ENCODE measurements around the gene KANSL1.
"Not testable (repeated sequence)": the region's sequence is repeated elsewhere in the genome, so short reads cannot be mapped to it uniquely, and the experiment has no call there.

KANSL1 gene

DNA sequence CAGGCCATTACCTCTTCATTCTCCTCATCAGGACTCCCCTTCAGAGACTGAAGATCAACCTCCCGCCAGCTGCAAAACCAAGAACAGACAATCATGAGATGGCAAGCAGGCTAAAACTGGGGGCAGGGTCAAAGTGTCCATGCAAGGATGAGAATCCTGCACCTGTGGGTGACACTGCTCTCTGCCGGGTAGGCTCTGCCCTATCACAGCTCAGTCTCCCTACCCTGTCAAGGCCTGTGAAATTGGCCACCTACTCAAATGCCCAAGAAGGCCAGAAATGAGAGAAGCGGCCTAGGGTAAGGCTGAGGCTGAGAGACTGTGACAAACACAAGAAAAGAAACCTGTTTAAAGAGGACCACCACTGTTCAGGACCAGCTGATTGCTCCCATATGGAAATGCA is 159.8 kb downstream of the KANSL1 start:
- no peak for DNase-seq

DNA sequence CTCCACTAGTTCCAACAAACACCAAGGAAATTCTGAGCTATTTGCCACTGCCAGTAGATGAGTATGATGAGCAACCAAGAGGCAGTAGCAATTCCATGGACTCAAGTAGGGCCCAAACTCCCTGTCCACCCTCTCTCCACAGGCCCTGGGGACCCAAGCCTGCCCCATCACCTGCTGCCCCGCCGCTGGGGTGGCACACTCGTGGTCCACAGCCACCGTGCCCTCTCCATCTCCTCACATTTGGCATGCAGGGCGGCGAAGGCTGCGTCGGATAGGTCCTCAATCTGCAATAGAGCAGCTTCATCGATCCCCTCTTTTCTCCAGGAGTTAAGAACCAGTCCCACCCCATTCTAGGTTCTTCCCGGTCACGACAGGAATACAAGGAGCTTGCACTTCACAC is 160.3 kb downstream of the KANSL1 start:
- no peak for DNase-seq

DNA sequence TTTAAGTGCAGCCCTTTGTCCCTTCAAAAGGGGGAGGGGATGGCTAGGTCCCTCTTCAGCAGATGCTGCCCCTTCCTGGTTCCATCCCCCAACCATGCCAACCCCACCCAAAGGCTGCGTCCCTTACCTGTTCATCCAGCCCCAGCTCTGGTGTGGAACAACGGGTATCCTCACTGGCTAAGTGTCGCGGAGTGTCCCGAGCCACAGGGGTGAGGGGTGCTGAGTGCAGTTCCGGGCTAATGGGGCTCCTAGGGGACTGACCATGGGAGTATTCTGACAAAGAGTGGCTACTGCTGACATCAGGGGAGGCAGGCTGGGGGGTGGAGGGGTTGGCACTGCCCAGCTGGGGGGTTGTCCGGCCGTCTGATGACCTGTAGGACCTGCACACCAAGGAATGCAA is 161.3 kb downstream of the KANSL1 start:
- no peak for DNase-seq

DNA sequence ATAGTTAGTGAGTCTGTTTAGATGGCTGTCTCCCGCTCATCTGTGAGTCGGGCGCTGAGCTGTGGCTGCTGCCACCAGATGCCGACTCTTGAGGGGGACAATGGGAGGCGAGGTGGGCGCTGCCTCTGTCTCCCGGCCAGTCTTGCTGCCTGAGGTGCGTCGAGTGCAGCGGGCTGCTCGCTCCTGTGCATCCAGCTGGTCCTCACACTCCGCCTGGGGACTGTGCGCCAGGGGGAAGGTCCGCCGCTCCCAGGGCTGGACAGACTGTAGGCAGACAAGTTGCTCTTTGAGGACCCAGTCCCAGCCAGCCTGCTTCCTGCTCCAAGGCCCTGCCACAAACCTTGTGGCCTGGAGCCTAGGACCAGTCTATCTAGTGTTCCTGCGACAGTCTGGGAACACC is 161.8 kb downstream of the KANSL1 start:
- DNase-seq: no peak

DNA sequence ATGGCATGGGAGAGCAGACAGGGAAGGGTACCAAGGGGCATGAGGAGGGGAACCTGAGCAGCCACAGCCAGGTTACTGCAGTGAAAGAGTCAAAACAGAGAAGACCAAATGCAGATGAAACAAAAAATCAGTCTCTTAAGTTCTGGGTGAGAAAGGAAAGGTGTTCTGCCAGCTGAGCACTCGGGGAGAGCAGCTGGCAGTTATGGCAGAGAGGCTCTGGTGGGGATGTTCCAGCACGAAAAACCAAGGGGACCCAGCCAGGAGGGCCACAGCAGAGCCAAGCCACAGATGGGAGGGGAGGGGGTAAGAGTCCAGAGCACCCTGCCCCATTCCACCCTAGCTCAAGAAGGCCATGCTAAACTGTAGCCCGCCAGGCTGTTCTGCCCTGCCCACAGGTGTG is 162.5 kb downstream of the KANSL1 start:
- no peak for DNase-seq

DNA sequence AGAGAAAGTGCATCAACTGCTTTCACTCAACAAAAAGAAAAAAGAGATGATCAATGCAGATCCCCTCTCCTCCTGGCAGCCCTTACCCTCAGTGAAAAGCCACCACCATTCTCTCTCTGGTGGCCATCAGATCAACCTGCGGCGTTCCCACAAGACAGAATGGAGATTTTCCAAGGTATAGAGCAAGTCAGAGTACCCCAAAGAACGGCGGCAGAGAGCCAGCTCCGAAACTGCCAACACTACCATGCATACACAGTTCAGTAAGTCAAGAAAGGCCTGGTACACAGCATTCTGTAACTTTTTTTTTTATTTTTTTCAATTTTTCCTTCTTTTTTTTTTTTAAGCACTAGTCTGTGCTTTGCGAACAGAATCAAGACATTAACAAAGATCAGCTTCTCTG is 163.6 kb downstream of the KANSL1 start:
- no peak for DNase-seq

DNA sequence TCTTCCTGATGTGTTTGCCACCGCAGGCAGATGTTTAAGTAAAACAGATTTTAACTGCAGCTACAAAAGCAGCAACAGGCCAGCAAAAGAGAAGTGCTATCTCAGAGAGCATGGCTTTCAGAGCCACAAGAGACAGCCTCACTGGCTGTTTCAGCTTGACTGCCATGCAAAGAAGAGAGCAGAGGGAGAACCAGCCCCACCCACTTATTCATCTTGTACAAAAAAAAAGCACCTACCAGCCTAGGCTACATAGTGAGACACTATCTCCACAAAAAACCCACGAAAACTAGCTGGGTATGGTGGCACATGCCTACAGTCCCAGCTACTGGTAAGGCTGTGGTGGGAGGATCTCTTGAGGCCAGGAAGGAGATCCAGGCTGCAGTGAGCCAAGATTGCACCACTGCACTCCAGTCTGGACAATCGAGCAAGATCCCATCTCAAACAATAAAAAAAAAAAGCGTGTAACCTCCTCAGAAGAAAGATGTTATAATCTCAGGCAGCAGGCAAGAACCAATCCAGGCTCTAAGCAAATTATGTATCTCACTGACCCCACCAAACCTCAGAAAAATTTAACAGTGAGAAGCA is 164.2 kb downstream of the KANSL1 start:
- no peak for DNase-seq

DNA sequence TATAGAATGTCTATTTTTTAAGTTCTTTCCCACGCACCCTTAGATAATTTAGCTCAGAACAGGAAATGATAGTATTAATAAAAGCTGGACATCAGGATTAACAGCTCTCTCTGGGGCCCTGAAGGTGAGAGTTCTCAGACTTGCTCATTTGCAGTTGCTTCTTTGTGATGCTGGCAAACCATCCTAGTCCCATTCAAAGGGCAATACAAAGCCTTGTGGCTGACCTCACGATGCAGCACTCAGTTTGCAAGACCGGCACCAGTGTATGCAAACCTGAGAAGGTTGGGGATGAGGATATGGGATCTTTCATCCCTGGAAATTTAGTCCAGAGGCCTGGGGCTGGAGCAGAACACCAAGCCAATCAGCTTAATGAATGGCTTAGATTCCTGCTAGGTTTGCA is 164.9 kb downstream of the KANSL1 start:
- DNase-seq: no peak

DNA sequence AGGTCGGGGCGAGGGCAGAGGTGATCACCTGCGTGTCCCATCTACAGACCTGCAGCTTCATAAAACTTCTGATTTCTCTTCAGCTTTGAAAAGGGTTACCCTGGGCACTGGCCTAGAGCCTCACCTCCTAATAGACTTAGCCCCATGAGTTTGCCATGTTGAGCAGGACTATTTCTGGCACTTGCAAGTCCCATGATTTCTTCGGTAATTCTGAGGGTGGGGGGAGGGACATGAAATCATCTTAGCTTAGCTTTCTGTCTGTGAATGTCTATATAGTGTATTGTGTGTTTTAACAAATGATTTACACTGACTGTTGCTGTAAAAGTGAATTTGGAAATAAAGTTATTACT is 165.3 kb downstream of the KANSL1 start:
- DNase-seq: no peak

DNA sequence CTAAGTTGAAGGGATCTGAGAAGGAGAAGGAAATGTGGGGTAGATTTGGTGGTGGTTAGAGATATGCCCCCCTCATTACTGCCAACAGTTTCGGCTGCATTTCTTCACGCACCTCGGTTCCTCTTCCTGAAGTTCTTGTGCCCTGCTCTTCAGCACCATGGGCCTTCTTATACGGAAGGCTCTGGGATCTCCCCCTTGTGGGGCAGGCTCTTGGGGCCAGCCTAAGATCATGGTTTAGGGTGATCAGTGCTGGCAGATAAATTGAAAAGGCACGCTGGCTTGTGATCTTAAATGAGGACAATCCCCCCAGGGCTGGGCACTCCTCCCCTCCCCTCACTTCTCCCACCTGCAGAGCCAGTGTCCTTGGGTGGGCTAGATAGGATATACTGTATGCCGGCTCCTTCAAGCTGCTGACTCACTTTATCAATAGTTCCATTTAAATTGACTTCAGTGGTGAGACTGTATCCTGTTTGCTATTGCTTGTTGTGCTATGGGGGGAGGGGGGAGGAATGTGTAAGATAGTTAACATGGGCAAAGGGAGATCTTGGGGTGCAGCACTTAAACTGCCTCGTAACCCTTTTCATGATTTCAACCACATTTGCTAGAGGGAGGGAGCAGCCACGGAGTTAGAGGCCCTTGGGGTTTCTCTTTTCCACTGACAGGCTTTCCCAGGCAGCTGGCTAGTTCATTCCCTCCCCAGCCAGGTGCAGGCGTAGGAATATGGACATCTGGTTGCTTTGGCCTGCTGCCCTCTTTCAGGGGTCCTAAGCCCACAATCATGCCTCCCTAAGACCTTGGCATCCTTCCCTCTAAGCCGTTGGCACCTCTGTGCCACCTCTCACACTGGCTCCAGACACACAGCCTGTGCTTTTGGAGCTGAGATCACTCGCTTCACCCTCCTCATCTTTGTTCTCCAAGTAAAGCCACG is 165.9 kb downstream of the KANSL1 start:
- no peak for DNase-seq

DNA sequence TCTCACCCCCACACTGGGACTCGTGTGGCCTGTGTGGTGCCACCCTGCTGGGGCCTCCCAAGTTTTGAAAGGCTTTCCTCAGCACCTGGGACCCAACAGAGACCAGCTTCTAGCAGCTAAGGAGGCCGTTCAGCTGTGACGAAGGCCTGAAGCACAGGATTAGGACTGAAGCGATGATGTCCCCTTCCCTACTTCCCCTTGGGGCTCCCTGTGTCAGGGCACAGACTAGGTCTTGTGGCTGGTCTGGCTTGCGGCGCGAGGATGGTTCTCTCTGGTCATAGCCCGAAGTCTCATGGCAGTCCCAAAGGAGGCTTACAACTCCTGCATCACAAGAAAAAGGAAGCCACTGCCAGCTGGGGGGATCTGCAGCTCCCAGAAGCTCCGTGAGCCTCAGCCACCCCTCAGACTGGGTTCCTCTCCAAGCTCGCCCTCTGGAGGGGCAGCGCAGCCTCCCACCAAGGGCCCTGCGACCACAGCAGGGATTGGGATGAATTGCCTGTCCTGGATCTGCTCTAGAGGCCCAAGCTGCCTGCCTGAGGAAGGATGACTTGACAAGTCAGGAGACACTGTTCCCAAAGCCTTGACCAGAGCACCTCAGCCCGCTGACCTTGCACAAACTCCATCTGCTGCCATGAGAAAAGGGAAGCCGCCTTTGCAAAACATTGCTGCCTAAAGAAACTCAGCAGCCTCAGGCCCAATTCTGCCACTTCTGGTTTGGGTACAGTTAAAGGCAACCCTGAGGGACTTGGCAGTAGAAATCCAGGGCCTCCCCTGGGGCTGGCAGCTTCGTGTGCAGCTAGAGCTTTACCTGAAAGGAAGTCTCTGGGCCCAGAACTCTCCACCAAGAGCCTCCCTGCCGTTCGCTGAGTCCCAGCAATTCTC is 166.8 kb downstream of the KANSL1 start:
- no peak for DNase-seq

DNA sequence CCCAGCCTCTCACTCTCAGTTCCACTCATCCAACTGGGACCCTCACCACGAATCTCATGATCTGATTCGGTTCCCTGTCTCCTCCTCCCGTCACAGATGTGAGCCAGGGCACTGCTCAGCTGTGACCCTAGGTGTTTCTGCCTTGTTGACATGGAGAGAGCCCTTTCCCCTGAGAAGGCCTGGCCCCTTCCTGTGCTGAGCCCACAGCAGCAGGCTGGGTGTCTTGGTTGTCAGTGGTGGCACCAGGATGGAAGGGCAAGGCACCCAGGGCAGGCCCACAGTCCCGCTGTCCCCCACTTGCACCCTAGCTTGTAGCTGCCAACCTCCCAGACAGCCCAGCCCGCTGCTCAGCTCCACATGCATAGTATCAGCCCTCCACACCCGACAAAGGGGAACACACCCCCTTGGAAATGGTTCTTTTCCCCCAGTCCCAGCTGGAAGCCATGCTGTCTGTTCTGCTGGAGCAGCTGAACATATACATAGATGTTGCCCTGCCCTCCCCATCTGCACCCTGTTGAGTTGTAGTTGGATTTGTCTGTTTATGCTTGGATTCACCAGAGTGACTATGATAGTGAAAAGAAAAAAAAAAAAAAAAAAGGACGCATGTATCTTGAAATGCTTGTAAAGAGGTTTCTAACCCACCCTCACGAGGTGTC is 167.6 kb downstream of the KANSL1 start:
- no peak for DNase-seq

DNA sequence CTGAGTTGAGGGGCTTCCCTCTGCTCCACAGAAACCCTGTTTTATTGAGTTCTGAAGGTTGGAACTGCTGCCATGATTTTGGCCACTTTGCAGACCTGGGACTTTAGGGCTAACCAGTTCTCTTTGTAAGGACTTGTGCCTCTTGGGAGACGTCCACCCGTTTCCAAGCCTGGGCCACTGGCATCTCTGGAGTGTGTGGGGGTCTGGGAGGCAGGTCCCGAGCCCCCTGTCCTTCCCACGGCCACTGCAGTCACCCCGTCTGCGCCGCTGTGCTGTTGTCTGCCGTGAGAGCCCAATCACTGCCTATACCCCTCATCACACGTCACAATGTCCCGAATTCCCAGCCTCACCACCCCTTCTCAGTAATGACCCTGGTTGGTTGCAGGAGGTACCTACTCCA is 168.2 kb downstream of the KANSL1 start:
- no peak for DNase-seq

DNA sequence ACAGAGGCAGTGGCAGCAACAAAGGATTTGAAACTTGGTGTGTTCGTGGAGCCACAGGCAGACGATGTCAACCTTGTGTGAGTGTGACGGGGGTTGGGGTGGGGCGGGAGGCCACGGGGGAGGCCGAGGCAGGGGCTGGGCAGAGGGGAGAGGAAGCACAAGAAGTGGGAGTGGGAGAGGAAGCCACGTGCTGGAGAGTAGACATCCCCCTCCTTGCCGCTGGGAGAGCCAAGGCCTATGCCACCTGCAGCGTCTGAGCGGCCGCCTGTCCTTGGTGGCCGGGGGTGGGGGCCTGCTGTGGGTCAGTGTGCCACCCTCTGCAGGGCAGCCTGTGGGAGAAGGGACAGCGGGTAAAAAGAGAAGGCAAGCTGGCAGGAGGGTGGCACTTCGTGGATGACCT is 168.6 kb downstream of the KANSL1 start:
- DNase-seq: no peak

DNA sequence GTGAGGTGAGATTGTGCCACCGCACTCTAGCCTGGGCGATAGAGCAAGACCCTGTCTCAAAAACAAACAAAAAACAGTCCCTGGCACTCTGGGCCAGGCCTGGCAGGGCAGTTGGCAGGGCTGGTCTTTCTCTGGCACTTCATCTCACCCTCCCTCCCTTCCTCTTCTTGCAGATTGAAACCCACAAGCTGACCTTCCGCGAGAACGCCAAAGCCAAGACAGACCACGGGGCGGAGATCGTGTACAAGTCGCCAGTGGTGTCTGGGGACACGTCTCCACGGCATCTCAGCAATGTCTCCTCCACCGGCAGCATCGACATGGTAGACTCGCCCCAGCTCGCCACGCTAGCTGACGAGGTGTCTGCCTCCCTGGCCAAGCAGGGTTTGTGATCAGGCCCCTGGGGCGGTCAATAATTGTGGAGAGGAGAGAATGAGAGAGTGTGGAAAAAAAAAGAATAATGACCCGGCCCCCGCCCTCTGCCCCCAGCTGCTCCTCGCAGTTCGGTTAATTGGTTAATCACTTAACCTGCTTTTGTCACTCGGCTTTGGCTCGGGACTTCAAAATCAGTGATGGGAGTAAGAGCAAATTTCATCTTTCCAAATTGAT is 169.3 kb downstream of the KANSL1 start:
- no peak for DNase-seq

DNA sequence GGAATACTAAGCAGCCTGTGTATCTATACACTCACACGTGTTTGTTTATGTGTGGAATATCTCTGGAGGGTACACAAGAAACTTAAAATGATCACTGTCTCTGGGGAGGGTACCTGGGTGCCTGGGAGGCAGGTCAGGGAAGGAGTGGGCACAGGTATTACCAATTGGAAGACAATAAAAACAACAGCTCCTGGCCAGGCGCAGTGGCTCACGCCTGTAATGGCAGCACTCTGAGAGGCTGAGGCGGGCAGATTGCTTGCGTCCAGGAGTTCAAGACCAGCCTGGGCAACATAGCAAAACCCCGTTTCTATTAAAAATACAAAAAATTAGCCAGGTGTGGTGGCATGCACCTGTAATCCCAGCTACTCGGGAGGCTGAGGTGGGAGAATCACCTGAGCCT is 169.9 kb downstream of the KANSL1 start:
- DNase-seq: not testable (repeated sequence)

DNA sequence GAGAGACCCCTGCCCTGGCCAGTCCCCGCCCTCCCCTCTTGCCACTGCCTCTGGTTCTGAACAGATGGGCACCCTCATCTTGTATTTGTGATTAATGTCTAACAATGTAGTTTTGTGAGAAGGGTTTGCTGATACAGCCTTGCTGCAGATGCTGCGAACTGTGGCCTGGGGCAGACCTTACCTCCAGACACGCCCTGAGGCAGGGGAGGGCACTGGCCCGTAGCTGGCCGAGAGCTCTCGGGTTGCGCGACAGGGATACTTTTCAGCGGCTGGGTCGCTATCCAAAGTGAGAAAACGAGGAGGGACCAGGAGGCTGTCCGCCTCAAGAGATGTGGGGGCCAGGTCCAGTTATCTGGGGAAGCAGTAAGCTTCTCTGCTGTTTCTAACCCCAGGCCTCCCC is 172.2 kb downstream of the KANSL1 start:
- no peak for DNase-seq

DNA sequence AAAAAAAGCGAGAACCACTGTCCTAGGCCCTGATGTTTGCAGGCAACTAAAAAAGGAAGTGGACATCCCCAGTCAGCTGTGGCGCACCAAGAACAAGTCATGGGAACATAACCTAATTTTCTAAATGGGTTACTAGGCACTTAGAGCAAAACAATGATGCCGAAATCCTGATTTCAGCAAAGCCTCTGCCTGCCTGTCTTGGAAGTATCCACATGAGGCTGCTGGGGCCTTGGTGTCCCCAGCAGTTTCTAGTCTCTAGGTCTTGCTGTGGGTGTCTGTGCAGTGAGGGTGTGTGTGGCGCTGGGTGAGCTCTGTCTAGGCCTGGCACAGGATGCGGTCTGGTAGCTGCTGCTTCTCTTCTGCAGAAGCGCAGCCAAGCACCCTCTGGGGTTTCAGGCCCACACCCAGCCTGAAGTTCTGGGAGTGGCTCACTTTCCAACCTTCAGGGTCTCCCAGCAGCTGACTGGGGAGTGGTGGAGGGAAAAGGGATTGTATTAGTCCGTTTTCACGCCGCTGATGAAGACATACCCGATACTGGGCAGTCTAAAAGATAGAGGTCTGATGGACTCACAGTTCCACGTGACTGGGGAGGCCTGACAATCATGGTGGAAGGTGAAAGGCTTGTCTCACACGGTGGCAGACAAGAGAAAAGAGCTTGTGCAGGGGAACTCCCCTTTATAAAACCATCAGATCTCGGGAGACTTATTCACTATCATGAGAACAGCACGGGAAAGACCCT is 173.0 kb downstream of the KANSL1 start:
- no peak for DNase-seq

DNA sequence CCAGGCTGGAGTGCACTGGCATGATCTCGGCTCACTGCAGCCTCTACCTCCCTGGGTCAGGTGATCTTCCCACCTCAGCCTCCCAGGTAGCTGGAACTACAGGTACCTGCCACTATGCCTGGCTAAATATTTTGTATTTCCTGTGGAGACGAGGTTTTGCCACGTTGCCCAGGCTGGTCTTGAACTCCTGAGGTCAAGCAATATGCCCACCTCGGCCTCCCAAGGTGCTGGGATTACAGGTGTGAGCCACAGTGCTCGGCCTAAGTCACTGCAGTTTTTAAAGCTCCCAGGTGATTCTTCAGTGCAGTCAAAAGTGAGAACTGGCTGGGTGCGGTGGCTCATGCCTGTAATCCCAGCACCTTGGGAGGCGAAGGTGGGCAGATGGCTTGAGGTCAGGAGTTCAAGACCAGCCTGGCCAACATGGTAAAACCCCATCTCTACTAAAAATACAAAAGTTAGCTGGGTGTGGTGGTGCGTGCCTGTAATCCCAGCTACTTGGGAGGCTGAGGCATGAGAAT is 173.8 kb downstream of the KANSL1 start:
- not testable (repeated sequence) for DNase-seq

DNA sequence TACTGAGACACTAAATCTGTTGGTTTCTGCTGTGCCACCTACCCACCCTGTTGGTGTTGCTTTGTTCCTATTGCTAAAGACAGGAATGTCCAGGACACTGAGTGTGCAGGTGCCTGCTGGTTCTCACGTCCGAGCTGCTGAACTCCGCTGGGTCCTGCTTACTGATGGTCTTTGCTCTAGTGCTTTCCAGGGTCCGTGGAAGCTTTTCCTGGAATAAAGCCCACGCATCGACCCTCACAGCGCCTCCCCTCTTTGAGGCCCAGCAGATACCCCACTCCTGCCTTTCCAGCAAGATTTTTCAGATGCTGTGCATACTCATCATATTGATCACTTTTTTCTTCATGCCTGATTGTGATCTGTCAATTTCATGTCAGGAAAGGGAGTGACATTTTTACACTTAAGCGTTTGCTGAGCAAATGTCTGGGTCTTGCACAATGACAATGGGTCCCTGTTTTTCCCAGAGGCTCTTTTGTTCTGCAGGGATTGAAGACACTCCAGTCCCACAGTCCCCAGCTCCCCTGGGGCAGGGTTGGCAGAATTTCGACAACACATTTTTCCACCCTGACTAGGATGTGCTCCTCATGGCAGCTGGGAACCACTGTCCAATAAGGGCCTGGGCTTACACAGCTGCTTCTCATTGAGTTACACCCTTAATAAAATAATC is 179.6 kb downstream of the KANSL1 start:
- peak; percentile 76 for DNase-seq

DNA sequence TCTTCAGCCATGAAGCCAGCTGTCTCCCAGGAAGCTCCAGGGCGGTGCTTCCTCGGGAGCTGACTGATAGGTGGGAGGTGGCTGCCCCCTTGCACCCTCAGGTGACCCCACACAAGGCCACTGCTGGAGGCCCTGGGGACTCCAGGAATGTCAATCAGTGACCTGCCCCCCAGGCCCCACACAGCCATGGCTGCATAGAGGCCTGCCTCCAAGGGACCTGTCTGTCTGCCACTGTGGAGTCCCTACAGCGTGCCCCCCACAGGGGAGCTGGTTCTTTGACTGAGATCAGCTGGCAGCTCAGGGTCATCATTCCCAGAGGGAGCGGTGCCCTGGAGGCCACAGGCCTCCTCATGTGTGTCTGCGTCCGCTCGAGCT is 180.1 kb downstream of the KANSL1 start:
- DNase-seq: peak; percentile 47

All from islet precursor cell (in vitro differentiated cells).